Activated CD4-positive, alpha-beta T cell treated with anti-CD3 and anti-CD28 coated beads, Interleukin-2, amount 50 U/mL, for 16 hours (primary cell): ENCODE results near the gene TMEM273.

ENCODE experiments used
- DNase-seq: peaks from one replicate; pipeline ENCODE4 v3.0.0-alpha.2; 2020

The TMEM273 gene

DNA sequence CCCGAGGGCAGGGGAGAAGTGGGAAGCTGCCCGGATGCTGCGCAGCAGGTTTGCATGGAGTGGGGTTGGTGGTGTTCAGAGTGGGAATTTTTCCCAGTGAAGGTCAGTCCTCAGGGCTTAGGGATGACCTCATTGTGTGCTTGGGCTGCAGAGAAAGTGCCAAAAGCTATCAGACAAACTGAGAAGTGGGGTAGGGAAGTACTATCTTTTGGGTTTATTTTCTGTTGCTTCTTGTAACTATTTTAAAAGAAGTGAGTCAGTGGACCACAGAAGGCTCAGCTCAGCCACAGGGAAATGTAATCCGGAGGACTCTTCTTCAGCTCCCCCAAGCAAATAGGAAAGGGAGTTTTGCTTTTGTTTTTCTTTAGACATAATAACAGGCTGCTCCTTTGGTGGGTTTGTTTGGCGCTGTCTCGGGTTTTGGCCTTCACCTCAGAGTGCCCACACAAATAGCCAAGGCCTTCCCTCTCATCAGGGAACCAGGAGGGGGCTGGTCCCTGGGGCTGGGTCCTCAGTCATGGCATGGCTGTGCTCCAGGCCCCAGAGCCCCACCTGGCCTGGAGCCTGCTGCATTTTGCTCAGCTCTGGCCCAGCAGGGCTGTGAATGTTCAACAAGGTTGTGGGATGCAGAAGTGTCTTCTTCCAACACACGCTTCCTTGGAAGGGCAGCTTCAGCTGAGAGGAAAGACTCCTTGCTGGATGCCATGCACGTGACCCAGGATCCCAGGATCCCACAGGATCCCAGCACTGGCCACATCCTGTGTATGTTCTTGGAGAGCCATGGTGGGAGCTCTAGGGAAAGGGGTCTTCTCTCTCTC lies 49.0 kb downstream of the TMEM273 start:
- DNase-seq = no peak

GRCh38 chr10:49138361-49138891 lies 49.8 kb downstream of the TMEM273 start:
- DNase-seq = no peak

GRCh38 chr10:49136525-49136924 lies 51.7 kb downstream of the TMEM273 start:
- DNase-seq = no peak

GRCh38 chr10:49135575-49136313 lies 52.4 kb downstream of the TMEM273 start:
- no peak for DNase-seq

GRCh38 chr10:49134327-49134726 lies 53.9 kb downstream of the TMEM273 start:
- no peak for DNase-seq

DNA sequence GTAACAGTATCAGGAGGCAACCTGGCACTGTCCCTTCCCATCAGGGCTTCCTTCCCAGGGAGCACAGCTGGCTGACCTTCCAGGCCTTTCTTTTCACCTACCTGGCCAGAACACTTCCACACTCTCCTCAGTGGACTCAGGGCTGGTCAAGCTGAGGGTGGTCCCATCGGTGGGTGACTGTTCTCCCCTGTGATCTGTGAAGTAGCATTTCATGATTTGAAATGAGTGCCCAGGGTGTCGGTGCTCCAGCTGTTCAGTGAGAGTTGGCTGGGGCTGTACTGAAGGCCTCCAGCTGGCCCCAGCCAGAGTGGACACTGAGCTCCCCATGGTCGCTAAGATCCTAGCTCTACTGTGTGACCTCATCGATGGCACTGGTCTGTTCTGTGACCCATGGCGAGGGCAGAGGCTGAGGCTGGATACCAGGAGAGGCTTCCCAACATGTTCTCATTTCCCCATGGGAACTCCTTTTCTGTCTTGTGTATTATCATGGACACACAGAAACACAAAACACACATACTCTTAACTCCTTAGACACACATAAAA lies 54.4 kb downstream of the TMEM273 start, which contains the start of gene FAM170B:
Gene FAM170B, minus strand, starts transcription at position 316 of the 543 bp plus-strand sequence. Its CDS starts 103 bp downstream, at position 213.
- no peak for DNase-seq

GRCh38 chr10:49132362-49132737 lies 55.8 kb downstream of the TMEM273 start:
- no peak for DNase-seq

- no peak for DNase-seq
Observed at GRCh38 chr10:49131507-49132361, 56.5 kb downstream of the TMEM273 start.

DNA sequence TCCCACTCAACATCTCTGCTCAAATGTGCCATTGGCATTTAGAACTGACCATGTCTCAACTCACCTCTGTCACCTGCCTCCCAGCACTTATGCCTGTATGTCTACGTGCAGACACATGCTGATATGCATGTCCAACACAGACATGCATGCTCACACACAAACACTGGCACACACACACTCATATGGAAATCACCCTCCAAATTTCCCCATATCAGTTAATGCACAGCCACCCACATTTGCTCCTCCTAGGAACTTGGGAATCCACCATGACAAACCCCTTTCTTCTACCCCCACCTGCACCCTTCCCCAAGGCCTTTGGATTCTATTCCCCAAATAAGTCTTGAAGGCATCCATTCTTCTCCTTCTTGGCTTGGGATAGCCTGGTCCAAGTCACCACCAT lies 58.8 kb downstream of the TMEM273 start:
- no peak for DNase-seq

GRCh38 chr10:49128854-49129253 lies 59.3 kb downstream of the TMEM273 start:
- DNase-seq = no peak

- no peak for DNase-seq
Observed at GRCh38 chr10:49123981-49124950, 63.9 kb downstream of the TMEM273 start.

- no peak for DNase-seq
Observed at GRCh38 chr10:49120911-49121310, 67.3 kb downstream of the TMEM273 start.

DNA sequence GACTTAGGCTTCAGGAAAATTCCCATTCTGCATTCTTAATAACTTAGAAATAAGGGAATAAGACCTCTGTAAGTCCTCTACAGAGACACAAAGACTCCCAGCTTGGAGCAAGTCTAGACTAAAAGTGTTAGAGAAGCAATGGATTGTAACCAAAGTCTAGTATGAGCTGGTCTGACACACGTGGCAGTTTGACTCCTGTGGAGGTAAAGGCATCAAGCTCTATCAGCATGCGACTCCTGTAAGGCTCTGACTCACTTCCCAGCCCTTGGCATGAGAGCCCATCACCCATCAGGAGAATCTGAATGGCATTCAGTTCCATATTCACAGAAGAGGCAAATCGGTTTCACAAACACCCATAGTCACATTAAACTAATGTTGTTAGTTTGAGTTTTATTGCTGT lies 68.4 kb downstream of the TMEM273 start:
- no peak for DNase-seq

- DNase-seq = no peak
Observed at GRCh38 chr10:49118430-49119074, 69.6 kb downstream of the TMEM273 start.

- DNase-seq = no peak
Observed at GRCh38 chr10:49117376-49118070, 70.7 kb downstream of the TMEM273 start.

GRCh38 chr10:49116509-49117375 lies 71.4 kb downstream of the TMEM273 start:
- DNase-seq = no peak

- DNase-seq = peak; percentile 53
Observed at GRCh38 chr10:49115796-49116508, 72.2 kb downstream of the TMEM273 start.

DNA sequence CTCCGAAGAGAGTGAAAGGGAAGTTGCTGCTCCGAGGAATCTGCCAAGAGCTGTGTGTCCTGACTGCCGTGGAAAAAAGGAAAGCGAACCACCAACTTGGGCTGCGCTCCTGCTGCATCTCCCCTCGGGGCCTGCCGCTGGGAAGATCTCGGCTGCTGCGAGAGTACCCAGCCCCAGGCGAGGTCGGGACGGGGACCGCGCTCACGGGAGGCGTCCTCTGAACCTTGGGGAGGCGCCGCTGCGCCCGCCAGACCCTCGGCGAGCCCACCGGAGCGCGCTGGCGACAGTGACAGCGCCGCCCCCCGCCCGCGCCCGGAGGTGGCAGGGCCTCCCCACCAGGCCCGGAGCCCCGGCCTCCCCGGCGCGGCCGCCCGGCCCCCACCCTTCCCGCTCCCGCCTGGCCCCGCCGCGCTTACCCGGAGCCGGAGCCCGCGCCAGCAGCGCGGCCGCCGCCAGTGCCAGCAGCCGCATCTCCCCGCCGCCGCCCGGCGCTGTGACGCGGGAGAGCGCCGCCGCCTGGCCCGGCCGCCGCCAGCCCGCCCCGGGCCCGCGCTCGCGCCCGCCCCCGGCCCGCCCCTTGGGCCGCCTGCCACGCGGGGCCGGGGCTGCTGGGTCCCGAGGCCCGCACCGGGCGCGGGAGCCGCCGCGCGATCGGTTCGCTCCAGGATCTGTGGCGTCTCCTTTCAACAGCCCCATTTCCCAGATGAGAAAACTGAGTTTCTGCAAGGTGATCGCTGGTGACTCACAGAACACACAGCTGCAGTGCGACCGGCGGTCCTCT lies 73.0 kb downstream of the TMEM273 start, which contains the start of gene VSTM4:
Gene VSTM4, minus strand, starts transcription at position 508 of the 781 bp plus-strand sequence. Its CDS starts 37 bp downstream, at position 471.
- peak; percentile 9 for DNase-seq
